Measurements from ENCODE around the gene NFATC4. TPM values are rescaled to one million over a fixed set of nuclear protein-coding genes. Genes with fewer than 3 reads are reported as not detected.

Gene NFATC4
- total and polyA plus RNA-seq, 9 donors, result 25.9 to 288 (median 157) TPM

DNA sequence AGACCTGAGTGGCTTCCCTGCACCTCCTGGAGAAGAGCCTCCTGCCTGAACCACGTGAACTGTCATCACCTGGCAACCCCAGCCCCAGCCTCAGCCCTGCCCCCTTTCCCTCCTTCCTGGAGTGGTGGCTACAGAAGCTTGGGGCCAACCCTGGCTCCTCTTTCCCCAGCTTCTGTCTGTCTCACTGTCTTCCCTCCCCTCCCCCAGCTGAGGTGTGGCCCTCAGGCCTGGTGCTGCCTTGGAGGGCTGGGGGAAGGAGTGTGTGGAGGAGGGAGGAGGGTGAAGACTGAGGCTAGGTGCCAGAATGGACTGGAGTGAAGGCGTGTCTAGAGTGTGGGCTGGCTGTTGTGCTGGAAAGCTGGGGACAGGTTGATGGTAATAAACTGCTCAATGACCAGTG is 9.7 kb downstream of the NFATC4 start:
- no peak overlapping the region for H3K27ac ChIP-seq
- H3K9me3 ChIP-seq, result no peaks in the 10 kb centered on the region
- peak in 1 of 5 donors; percentile 16 for DNase-seq
- no peak overlapping the region for H3K4me3 ChIP-seq
- 58 to 63% (median 59%) methylated on average over 2 of the region's 2 CpGs for WGBS, 3 donors
- H3K36me3 ChIP-seq, result no peaks in the 10 kb centered on the region
- TF ChIP-seq, protein P1, sequence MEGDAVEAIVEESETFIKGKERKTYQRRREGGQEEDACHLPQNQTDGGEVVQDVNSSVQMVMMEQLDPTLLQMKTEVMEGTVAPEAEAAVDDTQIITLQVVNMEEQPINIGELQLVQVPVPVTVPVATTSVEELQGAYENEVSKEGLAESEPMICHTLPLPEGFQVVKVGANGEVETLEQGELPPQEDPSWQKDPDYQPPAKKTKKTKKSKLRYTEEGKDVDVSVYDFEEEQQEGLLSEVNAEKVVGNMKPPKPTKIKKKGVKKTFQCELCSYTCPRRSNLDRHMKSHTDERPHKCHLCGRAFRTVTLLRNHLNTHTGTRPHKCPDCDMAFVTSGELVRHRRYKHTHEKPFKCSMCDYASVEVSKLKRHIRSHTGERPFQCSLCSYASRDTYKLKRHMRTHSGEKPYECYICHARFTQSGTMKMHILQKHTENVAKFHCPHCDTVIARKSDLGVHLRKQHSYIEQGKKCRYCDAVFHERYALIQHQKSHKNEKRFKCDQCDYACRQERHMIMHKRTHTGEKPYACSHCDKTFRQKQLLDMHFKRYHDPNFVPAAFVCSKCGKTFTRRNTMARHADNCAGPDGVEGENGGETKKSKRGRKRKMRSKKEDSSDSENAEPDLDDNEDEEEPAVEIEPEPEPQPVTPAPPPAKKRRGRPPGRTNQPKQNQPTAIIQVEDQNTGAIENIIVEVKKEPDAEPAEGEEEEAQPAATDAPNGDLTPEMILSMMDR (IDR thresholded peaks at IDR 0.05), result no peak
- no peak for TF ChIP-seq EP300 (IDR thresholded peaks at IDR 0.05)
- no peak for TF ChIP-seq POLR2A (IDR thresholded peaks at IDR 0.05)
- H3K4me1 ChIP-seq (ENCODE audit: insufficient read depth), result peaks cover under 1% of the 10 kb centered on the region
- H3K27me3 ChIP-seq, result no peaks in the 10 kb centered on the region
- intact Hi-C loops (cut with DNase I), result no loop called here

DNA sequence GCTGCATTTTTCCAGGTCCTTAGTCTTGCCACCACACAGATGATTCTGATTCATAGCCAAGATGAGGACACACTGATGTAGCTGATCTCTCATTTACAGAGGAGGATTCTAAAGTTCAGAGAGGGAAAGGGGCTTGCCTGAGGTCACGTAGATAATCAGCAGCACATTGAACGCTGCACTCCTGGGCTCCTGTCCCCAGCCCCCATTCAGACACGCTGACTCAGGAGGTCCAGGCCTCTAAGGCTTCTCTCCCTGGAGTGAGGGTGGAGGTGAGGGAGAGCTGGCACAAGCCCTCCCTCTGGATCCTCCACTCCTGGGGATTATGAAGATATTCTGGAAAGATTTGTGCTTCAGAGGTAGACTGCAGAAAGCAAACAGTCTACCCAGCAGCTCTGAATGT is 10.3 kb downstream of the NFATC4 start:
- Histone ChIP-seq H3K4me1 (ENCODE audit: insufficient read depth) (no peaks in the 10 kb centered on the region), H3K4me3 (no peak overlapping the region), H3K27me3 (no peaks in the 10 kb centered on the region), H3K36me3 (no peaks in the 10 kb centered on the region), H3K27ac (no peak overlapping the region), H3K9me3 (no peaks in the 10 kb centered on the region)
- no peak for TF ChIP-seq POLR2A (IDR thresholded peaks at IDR 0.05)
- TF ChIP-seq, protein P1 (IDR thresholded peaks at IDR 0.05), result no peak
- no peak for TF ChIP-seq EP300 (IDR thresholded peaks at IDR 0.05)
- WGBS, 3 donors, result 62 to 67% (median 62%) methylated on average over 3 of the region's 3 CpGs
- intact Hi-C loops (cut with DNase I), result no loop called here
- DNase-seq, result no peak

- no peak for DNase-seq
- no peaks in the 10 kb centered on the region for H3K4me1 ChIP-seq (ENCODE audit: insufficient read depth)
- no peak for TF ChIP-seq POLR2A (IDR thresholded peaks at IDR 0.05)
- H3K27me3 ChIP-seq, result no peaks in the 10 kb centered on the region
- H3K9me3 ChIP-seq, result no peaks in the 10 kb centered on the region
- H3K4me3 ChIP-seq, result no peak overlapping the region
- 59 to 70% (median 60%) methylated on average over 7 of the region's 7 CpGs for WGBS, 3 donors
- intact Hi-C loops (cut with DNase I), result no loop called here
- no peaks in the 10 kb centered on the region for H3K36me3 ChIP-seq
- no peak overlapping the region for H3K27ac ChIP-seq
These were observed 11.3 kb downstream of the NFATC4 start for GRCh38 chr14:24378981-24379906.

DNA sequence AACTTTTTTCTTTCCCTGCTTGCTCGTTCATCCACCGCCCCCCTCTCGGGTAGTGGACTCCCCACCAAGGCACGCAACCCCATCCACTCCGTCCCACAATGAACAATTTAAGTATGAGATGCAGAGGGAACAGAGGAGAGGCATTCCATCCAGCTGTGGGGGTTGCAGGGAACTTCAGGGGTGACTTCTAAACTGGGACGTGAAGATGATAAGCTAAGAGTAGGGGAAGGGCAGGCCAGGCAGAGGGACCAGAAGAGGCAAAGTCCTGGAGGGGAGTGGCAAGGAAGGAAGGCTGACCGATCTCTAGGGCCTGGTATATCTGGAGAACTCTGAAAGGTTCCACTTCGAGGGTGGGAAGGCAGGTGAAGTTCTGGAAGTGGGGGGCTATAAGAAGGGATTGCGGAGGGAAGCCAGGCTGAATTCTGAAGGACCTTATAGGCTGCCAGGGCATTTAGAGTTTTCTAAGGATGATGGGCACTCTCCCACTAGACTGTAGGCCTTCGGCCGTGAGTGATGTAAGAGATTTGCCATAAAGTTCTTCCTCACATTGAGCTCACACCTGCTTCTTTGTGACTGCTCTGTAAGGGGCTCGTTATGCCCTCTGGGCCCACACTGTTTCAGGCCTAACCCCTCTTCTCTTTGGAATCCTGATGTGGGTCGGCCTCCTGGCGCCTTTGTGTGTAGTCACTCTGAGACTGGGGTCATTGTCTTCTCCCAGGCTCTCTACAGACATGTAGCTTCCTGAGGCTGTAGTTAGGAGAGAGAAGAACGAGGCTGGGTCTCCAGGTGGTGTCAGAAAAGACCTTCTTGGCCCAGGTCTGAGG is 12.1 kb downstream of the NFATC4 start:
- H3K27ac ChIP-seq, result no peak overlapping the region

More for the DNA sequence above, 12.1 kb downstream of the NFATC4 start:
- no peaks in the 10 kb centered on the region for H3K36me3 ChIP-seq
- no peak overlapping the region for H3K4me3 ChIP-seq
- TF ChIP-seq, protein P1 (IDR thresholded peaks at IDR 0.05), result no peak
- TF ChIP-seq EP300 (IDR thresholded peaks at IDR 0.05), result no peak
- no peak for TF ChIP-seq POLR2A (IDR thresholded peaks at IDR 0.05)
- H3K9me3 ChIP-seq, result no peaks in the 10 kb centered on the region
- 69 to 76% (median 73%) methylated on average over 15 of the region's 15 CpGs for WGBS, 3 donors
- intact Hi-C loops (cut with DNase I), result no loop called here
- H3K4me1 ChIP-seq (ENCODE audit: insufficient read depth), result no peaks in the 10 kb centered on the region
- no peaks in the 10 kb centered on the region for H3K27me3 ChIP-seq
- DNase-seq, result no peak
